Adrenal gland (tissue), 12 donors: ENCODE data around the gene RPLP2. TPM values are rescaled to one million over a fixed set of nuclear protein-coding genes. Genes with fewer than 3 reads are reported as not detected.
A peak's percentile ranks its signal among the peaks of the same experiment; 100 is the strongest.

Experiments used
- DNase-seq, 7 donors: peaks; one replicate each; pipeline ENCODE4 v3.0.0-alpha.2; 2019 to 2020
- H3K27ac ChIP-seq, 5 donors: fragments of 200-600 bp; sonication (generic) in 4 of 5; 1 replicate in 3 of 5; 2 replicates in 2 of 5; pipeline versions ENCODE4 v1.5.1 to v1.8.0; 2016 to 2020; ENCODE audit warnings: mild to moderate bottlenecking in 1 of 5
- H3K27me3 ChIP-seq: fragments of 200-600 bp; 2 replicates; pipeline ENCODE4 v1.8.0; 2021
- H3K36me3 ChIP-seq, 2 donors: fragments of 200-600 bp; replicated peaks in 1 of 2; 1 replicate in 1 of 2; 2 replicates in 1 of 2; pipeline versions ENCODE4 v1.5.1 to v1.8.0; 2018 to 2022
- H3K4me1 ChIP-seq, 2 donors: fragments of 200-600 bp; replicated peaks in 1 of 2; 1 replicate in 1 of 2; 2 replicates in 1 of 2; pipeline versions ENCODE4 v1.5.1 to v1.8.0; 2018 to 2021
- H3K4me3 ChIP-seq, 4 donors: fragments of 200-600 bp; sonication (generic) in 3 of 4; one replicate each; pipeline ENCODE4 v1.5.1; 2016 to 2018
- H3K9me3 ChIP-seq, 3 donors: fragments of 200-600 bp; sonication (generic) in 1 of 3; replicated peaks in 1 of 3; 1 replicate in 2 of 3; 2 replicates in 1 of 3; pipeline versions ENCODE4 v1.5.1 to v1.8.0; 2016 to 2021
- POLR2A ChIP-seq, 2 donors: fragments of 450-650 bp; IDR thresholded peaks; one replicate each; pipeline ENCODE4 v1.6.1; 2017; ENCODE audit warnings: antibody characterized with exemption in 2 of 2, mild to moderate bottlenecking in 2 of 2, moderate library complexity in 1 of 2
- WGBS, 4 donors: extraction: QIAGEN DNeasy Blood & Tissue Kit in 2 of 4; methylation state at CpG; one replicate each; pipeline versions ENCODE4 v1.1.5 to v1.1.7; 2013 to 2017; 5-methylcytosine and 5-hydroxymethylcytosine counted together
- intact Hi-C, 2 donors: fragments of 100-400 bp; cut with DNase I; formaldehyde crosslinking; loops; one replicate each; pipeline versions ENCODE4 v1.14.1 to v1.15.0; 2022 to 2023
- polyA plus RNA-seq, 3 donors: library from polyadenylated mRNA; stranded (reverse); fragments of 200-250 nt in 2 of 3; fragments of 350-450 nt in 1 of 3; fragmentation: Illumina TruSeq in 1 of 3; extraction: RNeasy Lipid Tissue Mini Kit (QIAGEN cat#74804) in 1 of 3; gene quantifications; one replicate each; pipeline ENCODE4 v1.2.3, GENCODE V29; 2013 to 2014
- total RNA-seq, 9 donors: library from RNA; depleted of rRNA in 4 of 9; stranded (reverse); fragments of >200 nt in 4 of 9; fragments of 120-200 nt in 1 of 9; fragmentation: NEBNext Ultra II Directional in 1 of 9; extraction: Animal tissue kit (Norgen Biotek cat#: 25700) in 1 of 9; gene quantifications; one replicate each; pipeline versions ENCODE4 v1.1.0 to v1.2.4, GENCODE V29; 2013 to 2023
- TF ChIP-seq, protein P1 (sequence below), 6 experiments: fragments of 450-650 bp in 4 of 6; fragments of 200-600 bp in 2 of 6; sonication (generic) in 1 of 6; IDR thresholded peaks; 1 replicate in 5 of 6; 2 replicates in 1 of 6; pipeline versions ENCODE4 v1.5.1 to v1.8.0; 2016 to 2021; ENCODE audit warnings: antibody characterized with exemption in 6 of 6, mild to moderate bottlenecking in 2 of 6, moderate library complexity in 1 of 6
- donor health status: healthy with polysubstance abuse.
- donor health status: Bipolar disorder and iron deficiency.
- donor health status: DM: yes; HTN: yes; CAD: no.
- donor health status: DM: no; HTN: no; CAD: no.
- donor health status: DM: no; HTN: no; CAD: no.
- donor health status: DM: yes; HTN: yes; CAD: no.

Gene RPLP2
- total and polyA plus RNA-seq, 12 donors: 190 to 2,473 (median 1,248) TPM

GRCh38 chr11:834371-835316 is 24.9 kb downstream of the RPLP2 start:
- Histone ChIP-seq H3K4me3 (peak overlapping the region in 1 of 4 donors; percentile 33), H3K27me3 (no peaks in the 10 kb centered on the region), H3K9me3 (no peaks in the 10 kb centered on the region), H3K27ac (peak overlapping the region; percentile 53 to 90 (median 87)), H3K4me1 (peaks cover 34 to 51% of the 10 kb centered on the region in 2 donors), H3K36me3 (peaks cover 0 to 36% of the 10 kb centered on the region in 2 donors)
- intact Hi-C loops: no loop called here
- 9 to 34% (median 25%) methylated on average over 10 to 31 of the region's 31 CpGs for WGBS, 4 donors
- peak; percentile 88 to 93 (median 91) for DNase-seq
- TF ChIP-seq, protein P1, sequence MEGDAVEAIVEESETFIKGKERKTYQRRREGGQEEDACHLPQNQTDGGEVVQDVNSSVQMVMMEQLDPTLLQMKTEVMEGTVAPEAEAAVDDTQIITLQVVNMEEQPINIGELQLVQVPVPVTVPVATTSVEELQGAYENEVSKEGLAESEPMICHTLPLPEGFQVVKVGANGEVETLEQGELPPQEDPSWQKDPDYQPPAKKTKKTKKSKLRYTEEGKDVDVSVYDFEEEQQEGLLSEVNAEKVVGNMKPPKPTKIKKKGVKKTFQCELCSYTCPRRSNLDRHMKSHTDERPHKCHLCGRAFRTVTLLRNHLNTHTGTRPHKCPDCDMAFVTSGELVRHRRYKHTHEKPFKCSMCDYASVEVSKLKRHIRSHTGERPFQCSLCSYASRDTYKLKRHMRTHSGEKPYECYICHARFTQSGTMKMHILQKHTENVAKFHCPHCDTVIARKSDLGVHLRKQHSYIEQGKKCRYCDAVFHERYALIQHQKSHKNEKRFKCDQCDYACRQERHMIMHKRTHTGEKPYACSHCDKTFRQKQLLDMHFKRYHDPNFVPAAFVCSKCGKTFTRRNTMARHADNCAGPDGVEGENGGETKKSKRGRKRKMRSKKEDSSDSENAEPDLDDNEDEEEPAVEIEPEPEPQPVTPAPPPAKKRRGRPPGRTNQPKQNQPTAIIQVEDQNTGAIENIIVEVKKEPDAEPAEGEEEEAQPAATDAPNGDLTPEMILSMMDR (IDR thresholded peaks at IDR 0.05): no peak
- TF ChIP-seq POLR2A (IDR thresholded peaks at IDR 0.05): peak in 1 of 2 donors; percentile 80

DNA sequence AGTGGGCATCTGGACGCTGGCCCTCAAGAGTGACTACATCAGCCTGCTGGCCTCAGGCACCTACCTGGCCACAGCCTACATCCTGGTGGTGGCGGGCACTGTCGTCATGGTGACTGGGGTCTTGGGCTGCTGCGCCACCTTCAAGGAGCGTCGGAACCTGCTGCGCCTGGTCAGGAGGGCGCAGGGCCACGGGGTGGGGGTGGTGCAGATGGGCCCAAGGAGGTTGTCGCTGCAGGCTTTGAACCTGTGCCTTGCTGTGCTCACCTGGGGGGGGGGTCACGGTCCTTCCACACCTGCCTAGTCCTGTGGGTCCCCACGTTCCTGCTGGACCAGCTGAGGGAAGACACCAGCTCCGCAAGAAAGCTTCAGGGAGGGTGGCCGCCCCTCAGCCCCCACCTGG is 26.5 kb downstream of the RPLP2 start:
- peak in 1 of 7 donors; percentile 65 for DNase-seq
- Histone ChIP-seq H3K4me1 (peaks cover 37 to 47% of the 10 kb centered on the region in 2 donors), H3K4me3 (no peak overlapping the region), H3K27ac (no peak overlapping the region), H3K27me3 (no peaks in the 10 kb centered on the region), H3K36me3 (peaks cover 0 to 44% of the 10 kb centered on the region in 2 donors), H3K9me3 (no peaks in the 10 kb centered on the region)
- no peak for TF ChIP-seq POLR2A (IDR thresholded peaks at IDR 0.05)
- TF ChIP-seq, protein P1 (IDR thresholded peaks at IDR 0.05): no peak
- WGBS, 4 donors: 89 to 92% (median 91%) methylated on average over 5 to 14 of the region's 14 CpGs; no CpG with 5 or more reads in 1 of the 4 donors
- intact Hi-C loops: no loop called here

GRCh38 chr11:836700-837099 is 26.9 kb downstream of the RPLP2 start:
- no peak overlapping the region for H3K4me3 ChIP-seq
- peaks cover 0 to 44% of the 10 kb centered on the region in 2 donors for H3K36me3 ChIP-seq
- intact Hi-C loops: no loop called here
- H3K9me3 ChIP-seq: no peaks in the 10 kb centered on the region
- 78 to 96% (median 84%) methylated on average over 5 to 9 of the region's 9 CpGs for WGBS, 4 donors
- H3K4me1 ChIP-seq: peaks cover 34 to 48% of the 10 kb centered on the region in 2 donors
- DNase-seq: no peak
- no peaks in the 10 kb centered on the region for H3K27me3 ChIP-seq
- no peak overlapping the region for H3K27ac ChIP-seq
- TF ChIP-seq, protein P1 (IDR thresholded peaks at IDR 0.05): no peak
- TF ChIP-seq POLR2A (IDR thresholded peaks at IDR 0.05): no peak

DNA sequence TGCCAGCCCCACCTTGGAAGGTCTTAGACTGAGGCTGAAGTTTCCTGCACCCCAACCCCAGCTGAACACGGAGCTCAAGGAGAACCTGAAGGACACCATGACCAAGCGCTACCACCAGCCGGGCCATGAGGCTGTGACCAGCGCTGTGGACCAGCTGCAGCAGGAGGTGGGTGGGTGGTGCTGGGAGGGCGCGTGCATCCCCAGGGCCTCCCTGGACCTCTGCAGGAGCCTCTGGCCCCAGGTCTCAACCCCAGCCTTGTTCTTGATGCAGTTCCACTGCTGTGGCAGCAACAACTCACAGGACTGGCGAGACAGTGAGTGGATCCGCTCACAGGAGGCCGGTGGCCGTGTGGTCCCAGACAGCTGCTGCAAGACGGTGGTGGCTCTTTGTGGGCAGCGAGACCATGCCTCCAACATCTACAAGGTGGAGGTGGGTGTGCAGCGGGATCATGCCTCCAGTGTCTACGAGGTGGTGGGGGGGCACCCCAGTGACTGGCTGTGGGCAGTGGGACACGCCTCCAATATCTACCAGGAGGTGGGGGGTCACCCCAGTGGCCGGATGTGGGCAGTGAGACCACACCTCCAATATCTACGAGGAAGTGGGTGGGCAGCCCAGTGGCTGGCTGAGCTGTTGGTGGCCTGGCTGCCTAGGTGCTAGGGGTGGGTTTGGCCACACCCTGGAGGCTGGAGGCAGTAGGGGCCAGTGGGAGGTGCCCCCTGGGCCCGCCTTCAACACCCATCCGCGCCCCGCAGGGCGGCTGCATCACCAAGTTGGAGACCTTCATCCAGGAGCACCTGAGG is 27.6 kb downstream of the RPLP2 start:
- TF ChIP-seq POLR2A (IDR thresholded peaks at IDR 0.05): peak in 1 of 2 donors; percentile 3
- TF ChIP-seq, protein P1 (IDR thresholded peaks at IDR 0.05): no peak
- Histone ChIP-seq H3K27ac (no peak overlapping the region), H3K4me3 (no peak overlapping the region), H3K4me1 (peaks cover 28 to 41% of the 10 kb centered on the region in 2 donors), H3K27me3 (no peaks in the 10 kb centered on the region), H3K36me3 (peaks cover 0 to 44% of the 10 kb centered on the region in 2 donors), H3K9me3 (no peaks in the 10 kb centered on the region)
- DNase-seq: peak in 1 of 7 donors; percentile 36
- WGBS, 4 donors: 75 to 83% (median 80%) methylated on average over 10 to 22 of the region's 22 CpGs
- intact Hi-C loops: no loop called here
